Esophagus muscularis mucosa (tissue), 4 donors: Measurements from ENCODE around the gene CTNNA3.

Experiments
- CTCF ChIP-seq, 3 experiments: fragments of 200-600 bp in 2 of 3; fragments of 450-650 bp in 1 of 3; sonication (generic) in 2 of 3; IDR thresholded peaks; one replicate each; pipeline ENCODE4 v1.5.1; 2017 to 2019; ENCODE audit warnings: antibody characterized with exemption in 3 of 3, mild to moderate bottlenecking in 2 of 3, moderate library complexity in 1 of 3
- EP300 ChIP-seq: sonication (generic); formaldehyde crosslinking; IDR thresholded peaks from one replicate; pipeline ENCODE4 v1.6.1; 2017; ENCODE audit warnings: antibody characterized with exemption
- POLR2AphosphoS5 ChIP-seq, 2 donors: sonication (generic); formaldehyde crosslinking; IDR thresholded peaks; one replicate each; pipeline ENCODE4 v1.6.1; 2017; ENCODE audit warnings: antibody characterized with exemption in 2 of 2

GRCh38 chr10:66848856-66849255 is 847.1 kb downstream of the CTNNA3 start:
- no peak for TF ChIP-seq CTCF (IDR thresholded peaks at IDR 0.05)
- TF ChIP-seq EP300: no peak
- TF ChIP-seq POLR2AphosphoS5 (IDR thresholded peaks at IDR 0.05): no peak
